Lower lobe of right lung (tissue), 2 donors: ENCODE results near the gene GSPT1. TPM values are rescaled to one million over a fixed set of nuclear protein-coding genes. Genes with fewer than 3 reads are reported as not detected.
"Not testable (repeated sequence)": the region's sequence is repeated elsewhere in the genome, so short reads cannot be mapped to it uniquely, and the experiment has no call there.

ENCODE experiments used
- ATAC-seq, 2 donors: fragments of 200-7000 bp; cut with Tn5 transposase; one replicate each; pipeline ENCODE4 v1.9.1; 2020 to 2022; ENCODE audit warnings: mild to moderate bottlenecking in 2 of 2, moderate library complexity in 2 of 2
- DNase-seq: peaks from one replicate; pipeline ENCODE4 v3.0.0-alpha.2; 2020
- H3K27ac ChIP-seq: fragments of 200-600 bp; one replicate; pipeline ENCODE4 v1.8.0; 2022
- H3K27me3 ChIP-seq: fragments of 200-600 bp; one replicate; pipeline ENCODE4 v1.8.0; 2022; ENCODE audit warnings: low read depth
- H3K36me3 ChIP-seq: fragments of 200-600 bp; one replicate; pipeline ENCODE4 v1.8.0; 2022; ENCODE audit warnings: mild to moderate bottlenecking
- H3K4me1 ChIP-seq: fragments of 200-600 bp; one replicate; pipeline ENCODE4 v1.8.0; 2022
- H3K4me3 ChIP-seq: fragments of 200-600 bp; one replicate; pipeline ENCODE4 v1.8.0; 2022; ENCODE audit warnings: mild to moderate bottlenecking
- H3K9me3 ChIP-seq: fragments of 200-600 bp; one replicate; pipeline ENCODE4 v1.8.0; 2022
- intact Hi-C: fragments of 100-400 bp; cut with DNase I; formaldehyde crosslinking; loops from one replicate; pipeline ENCODE4 v1.11.0; 2022
- total RNA-seq: library from RNA; stranded (reverse); fragmentation: NEBNext Ultra II Directional; extraction: Animal tissue kit (Norgen Biotek cat#: 25700); gene quantifications from one replicate; pipeline ENCODE4 v1.2.1, GENCODE V29; 2021
- TF ChIP-seq, protein P1 (sequence below): fragments of 200-600 bp; IDR thresholded peaks from one replicate; pipeline ENCODE4 v1.8.0; 2022; ENCODE audit warnings: antibody characterized with exemption, mild to moderate bottlenecking
- donor health status: DM: no; HTN: yes; CAD: no; lungs with severe emphysema.

GSPT1 gene
- total RNA-seq, 1 donor from 2014 or later: 107 TPM

DNA sequence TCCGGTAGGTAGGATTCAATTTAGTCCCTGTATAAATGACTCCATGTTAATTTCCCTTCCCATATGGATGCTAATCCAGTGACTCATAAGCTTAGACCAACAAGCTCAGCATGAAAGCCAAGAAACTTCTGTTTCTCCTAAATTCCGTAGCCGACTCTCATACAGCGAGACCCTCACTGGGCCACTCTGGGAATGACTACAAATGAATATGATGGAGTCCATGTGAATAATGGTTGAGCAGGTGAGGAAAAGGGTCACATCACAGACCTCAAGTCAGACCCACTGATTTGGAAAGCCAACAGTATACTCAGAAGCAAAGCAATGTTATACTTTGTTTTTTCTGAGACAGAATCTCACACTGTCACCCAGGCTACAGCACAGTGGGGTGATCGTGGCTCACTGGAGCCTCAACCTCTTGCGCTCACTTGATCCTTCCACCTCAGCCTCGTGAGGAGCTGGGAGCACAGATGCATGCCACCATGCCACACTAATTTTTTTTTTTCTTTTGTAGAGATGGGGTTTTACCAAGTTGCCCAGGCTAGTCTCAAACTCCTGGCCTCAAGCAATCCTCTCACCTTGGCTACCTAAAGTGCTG is 79.0 kb downstream of the GSPT1 start:
- H3K27ac ChIP-seq: no peak overlapping the region
- intact Hi-C loops: no loop called here
- ATAC-seq (no peak), DNase-seq (no peak)
- H3K27me3 ChIP-seq: no peaks in the 10 kb centered on the region
- H3K4me1 ChIP-seq: peaks cover 8% of the 10 kb centered on the region
- H3K4me3 ChIP-seq: no peak overlapping the region
- no peaks in the 10 kb centered on the region for H3K9me3 ChIP-seq
- TF ChIP-seq, protein P1, sequence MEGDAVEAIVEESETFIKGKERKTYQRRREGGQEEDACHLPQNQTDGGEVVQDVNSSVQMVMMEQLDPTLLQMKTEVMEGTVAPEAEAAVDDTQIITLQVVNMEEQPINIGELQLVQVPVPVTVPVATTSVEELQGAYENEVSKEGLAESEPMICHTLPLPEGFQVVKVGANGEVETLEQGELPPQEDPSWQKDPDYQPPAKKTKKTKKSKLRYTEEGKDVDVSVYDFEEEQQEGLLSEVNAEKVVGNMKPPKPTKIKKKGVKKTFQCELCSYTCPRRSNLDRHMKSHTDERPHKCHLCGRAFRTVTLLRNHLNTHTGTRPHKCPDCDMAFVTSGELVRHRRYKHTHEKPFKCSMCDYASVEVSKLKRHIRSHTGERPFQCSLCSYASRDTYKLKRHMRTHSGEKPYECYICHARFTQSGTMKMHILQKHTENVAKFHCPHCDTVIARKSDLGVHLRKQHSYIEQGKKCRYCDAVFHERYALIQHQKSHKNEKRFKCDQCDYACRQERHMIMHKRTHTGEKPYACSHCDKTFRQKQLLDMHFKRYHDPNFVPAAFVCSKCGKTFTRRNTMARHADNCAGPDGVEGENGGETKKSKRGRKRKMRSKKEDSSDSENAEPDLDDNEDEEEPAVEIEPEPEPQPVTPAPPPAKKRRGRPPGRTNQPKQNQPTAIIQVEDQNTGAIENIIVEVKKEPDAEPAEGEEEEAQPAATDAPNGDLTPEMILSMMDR: no peak
- H3K36me3 ChIP-seq: peaks cover 58% of the 10 kb centered on the region

DNA sequence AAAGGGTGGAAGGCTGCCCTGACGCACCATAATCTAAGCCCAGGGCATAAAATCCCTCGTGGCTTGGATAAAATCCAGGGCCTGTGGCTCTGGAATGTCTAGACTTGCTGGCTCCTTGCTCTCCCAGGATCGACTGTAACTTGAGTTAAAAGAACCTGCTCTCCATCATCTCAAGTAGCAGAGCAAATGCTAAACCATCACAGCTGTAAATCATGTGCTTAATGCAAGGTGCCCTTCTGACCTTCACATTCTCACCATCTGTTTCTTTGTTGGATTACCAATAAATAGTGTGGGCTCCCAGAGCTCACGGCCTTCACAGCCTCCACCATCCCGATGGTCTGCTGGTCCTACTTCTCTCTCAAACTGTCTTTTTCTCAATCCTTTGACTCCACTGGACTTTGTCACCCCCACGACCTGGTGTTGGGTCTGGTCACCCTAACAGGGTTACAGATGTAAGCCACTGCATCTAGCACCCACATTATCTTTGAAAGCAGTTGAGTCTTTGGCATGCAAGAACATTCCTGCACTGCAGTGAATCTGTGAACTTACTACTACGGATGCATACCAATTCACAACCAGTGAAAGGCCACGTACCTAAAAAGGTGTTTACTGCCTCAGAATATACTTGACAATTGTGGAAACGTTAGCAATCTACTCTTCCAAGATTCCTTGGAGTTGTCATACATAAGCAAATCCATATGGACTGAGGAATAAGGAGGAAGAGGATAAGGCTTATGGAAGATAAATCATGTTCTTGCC is 79.7 kb downstream of the GSPT1 start:
- H3K27ac ChIP-seq: no peak overlapping the region
- H3K36me3 ChIP-seq: peaks cover 51% of the 10 kb centered on the region
- TF ChIP-seq, protein P1: no peak
- ATAC-seq (no peak), DNase-seq (no peak)
- no peak overlapping the region for H3K4me3 ChIP-seq
- H3K9me3 ChIP-seq: no peaks in the 10 kb centered on the region
- intact Hi-C loops: no loop called here
- H3K4me1 ChIP-seq: peaks cover 8% of the 10 kb centered on the region
- H3K27me3 ChIP-seq: no peaks in the 10 kb centered on the region

DNA sequence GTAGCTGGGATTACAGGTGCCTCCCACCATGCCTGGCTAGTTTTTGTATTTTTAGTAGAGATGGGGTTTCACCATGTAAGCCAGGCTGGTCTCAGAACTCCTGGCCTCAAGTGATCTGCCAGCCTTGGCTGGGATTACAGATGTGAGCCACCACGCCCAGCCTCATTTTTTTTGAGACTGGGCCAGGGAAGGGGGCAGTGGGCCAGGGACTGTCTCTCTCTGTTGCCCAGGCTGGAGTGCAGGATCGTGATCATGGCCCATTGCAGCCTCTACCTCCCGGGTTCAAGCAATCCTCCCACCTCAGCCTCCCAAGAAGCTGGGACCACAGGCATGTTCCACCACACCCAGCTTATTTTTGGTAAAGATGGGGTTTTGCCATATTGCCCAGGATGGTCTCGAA is 80.4 kb downstream of the GSPT1 start:
- peaks cover 44% of the 10 kb centered on the region for H3K36me3 ChIP-seq
- no peak for DNase-seq
- peaks cover 8% of the 10 kb centered on the region for H3K4me1 ChIP-seq
- H3K9me3 ChIP-seq: no peaks in the 10 kb centered on the region
- H3K4me3 ChIP-seq: no peak overlapping the region
- TF ChIP-seq, protein P1: no peak
- intact Hi-C loops: no loop called here
- H3K27me3 ChIP-seq: no peaks in the 10 kb centered on the region
- H3K27ac ChIP-seq: no peak overlapping the region
- no peak for ATAC-seq

DNA sequence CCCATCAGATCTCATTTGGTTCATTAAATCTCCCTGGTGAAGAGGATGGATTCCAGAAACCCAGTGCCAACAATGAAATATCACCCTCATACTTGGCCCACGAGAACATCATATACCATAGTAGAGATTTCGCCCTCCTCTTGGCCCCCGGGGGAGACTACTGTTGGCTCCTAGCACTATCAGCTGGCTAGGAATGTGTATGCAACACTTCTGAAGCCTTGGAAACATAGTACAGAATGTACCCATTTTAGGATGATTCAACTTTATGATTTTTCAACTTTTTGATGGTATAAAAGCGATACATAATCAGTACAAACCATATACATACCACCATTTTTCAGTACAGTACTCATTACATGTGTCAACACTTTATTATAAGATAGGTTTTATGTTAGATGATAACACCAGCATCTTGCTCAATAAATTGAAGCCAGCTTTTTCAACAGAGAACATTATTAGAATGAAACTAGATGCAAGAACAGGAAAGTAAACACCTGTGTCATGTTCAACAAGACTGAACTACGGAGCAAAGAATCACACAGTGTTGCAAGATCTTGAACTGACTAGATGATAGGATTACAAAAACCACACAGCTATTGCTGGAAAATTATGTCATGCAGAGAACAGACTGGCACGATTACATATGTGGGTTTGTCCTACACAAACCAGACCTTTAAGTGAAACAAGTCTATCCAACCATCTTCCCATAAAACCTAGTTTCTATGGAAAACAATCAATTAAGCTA is 81.6 kb downstream of the GSPT1 start:
- Histone ChIP-seq H3K4me3 (no peak overlapping the region), H3K9me3 (no peaks in the 10 kb centered on the region), H3K27me3 (no peaks in the 10 kb centered on the region), H3K36me3 (peaks cover 32% of the 10 kb centered on the region), H3K27ac (no peak overlapping the region), H3K4me1 (peaks cover 8% of the 10 kb centered on the region)
- TF ChIP-seq, protein P1: no peak
- no peak for DNase-seq
- intact Hi-C loops: no loop called here
- ATAC-seq: peak; percentile 51 to 61

DNA sequence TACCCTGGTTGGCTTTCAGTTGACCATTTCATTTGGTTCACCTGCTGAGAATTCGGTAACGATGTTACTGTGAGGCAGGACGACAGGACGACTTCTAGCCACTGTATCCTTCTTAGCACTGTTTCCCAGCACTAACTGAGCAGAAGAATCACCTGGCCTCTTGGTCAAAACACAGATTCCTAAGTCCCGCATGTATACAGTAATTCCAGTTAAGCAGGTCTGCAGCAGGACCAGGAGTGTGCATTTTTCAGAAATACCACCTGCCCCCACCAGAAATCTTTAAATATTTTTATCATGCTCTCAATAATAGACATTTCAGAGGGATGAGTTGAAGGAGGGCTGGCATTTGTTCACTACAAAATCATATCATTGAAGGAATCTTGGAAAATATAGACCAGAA is 87.1 kb downstream of the GSPT1 start:
- Histone ChIP-seq H3K27ac (no peak overlapping the region), H3K27me3 (no peaks in the 10 kb centered on the region), H3K36me3 (no peaks in the 10 kb centered on the region), H3K9me3 (no peaks in the 10 kb centered on the region), H3K4me3 (no peak overlapping the region), H3K4me1 (peaks cover 6% of the 10 kb centered on the region)
- TF ChIP-seq, protein P1: no peak
- intact Hi-C loops: no loop called here
- DNase-seq: no peak
- no peak for ATAC-seq

DNA sequence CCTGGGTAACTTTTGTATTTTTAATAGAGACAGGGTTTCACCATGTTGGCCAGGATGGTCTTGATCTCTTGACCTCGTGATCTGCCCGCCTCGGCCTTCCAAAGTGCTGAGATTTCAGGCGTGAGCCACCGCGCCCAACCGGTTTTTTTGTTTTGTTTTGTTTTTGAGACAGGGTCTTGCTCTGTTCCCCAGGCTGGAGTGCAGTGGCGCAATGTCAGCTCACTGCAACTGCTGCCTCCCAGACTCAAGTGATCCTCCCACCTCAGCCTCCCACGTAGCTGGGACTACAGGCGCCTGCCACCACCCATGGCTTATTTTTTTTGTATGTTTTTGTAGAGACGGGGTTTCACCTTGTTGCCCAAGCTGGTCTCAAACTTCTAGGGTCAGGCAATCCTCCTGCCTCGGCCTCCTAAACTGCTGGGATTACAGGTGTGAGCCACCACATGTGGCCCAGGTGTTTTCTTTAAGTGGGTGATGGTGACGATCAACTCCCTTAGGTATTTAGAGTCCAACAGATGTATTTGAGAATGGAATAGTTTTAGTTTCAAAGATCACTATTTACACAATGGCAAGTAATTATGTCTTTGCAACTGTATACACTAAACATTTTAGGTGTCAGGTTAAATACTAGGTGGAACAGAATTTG is 90.1 kb downstream of the GSPT1 start:
- H3K36me3 ChIP-seq, H3K27me3 ChIP-seq, H3K4me3 ChIP-seq, H3K27ac ChIP-seq, ATAC-seq, intact Hi-C loops, H3K4me1 ChIP-seq, H3K9me3 ChIP-seq: not testable (repeated sequence)
- peak; percentile 76 for DNase-seq
